Activated naive CD4-positive, alpha-beta T cell (primary cell): Measurements from ENCODE around the gene RPS6KA2.
A peak's percentile ranks its signal among the peaks of the same experiment; 100 is the strongest.

Experiments
- DNase-seq, 4 experiments: peaks; one replicate each; lab custom pipeline; 2025; lab: John Stamatoyannopoulos, UW

RPS6KA2 gene

GRCh38 chr6:166422201-166422940 is 204.7 kb downstream of the RPS6KA2 start:
- no peak for DNase-seq

DNA sequence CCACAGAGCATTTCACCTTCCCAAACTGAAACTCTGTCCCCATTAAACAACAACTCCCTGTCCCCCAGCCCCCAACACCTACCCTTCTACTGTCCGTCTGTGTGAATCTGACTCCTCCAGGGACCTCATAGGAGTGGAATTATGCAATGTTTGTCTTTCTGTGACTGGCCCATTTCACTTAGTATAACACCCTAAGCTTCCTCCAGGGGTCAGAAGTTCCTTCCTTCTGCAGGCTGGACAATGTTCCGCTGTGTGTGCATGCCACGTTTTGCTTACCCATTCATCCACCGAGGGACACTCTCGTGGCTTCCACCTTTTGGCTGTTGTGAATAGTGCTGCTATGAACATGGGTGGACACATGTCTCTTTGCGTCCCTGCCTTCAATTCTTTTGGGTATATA is 206.7 kb downstream of the RPS6KA2 start:
- no peak for DNase-seq

DNA sequence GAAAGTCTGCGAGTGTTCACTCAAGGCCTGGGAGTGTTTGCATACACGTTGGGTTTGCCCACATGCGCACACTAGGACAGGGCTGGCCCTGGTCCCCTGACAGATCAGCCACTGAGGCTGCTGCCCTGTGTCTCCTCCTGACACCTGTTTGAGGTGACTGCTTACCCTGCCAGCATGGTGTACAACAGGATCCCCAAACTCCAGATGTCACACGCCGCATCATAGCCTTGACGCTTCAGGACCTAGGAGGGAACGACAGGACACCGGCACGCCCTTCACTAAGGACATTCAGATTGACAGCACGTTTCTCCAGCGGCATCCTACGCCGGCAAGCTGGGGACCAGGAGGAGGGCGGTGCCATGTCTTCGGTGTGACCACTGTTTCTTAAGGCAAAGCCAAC is 207.3 kb downstream of the RPS6KA2 start:
- no peak for DNase-seq

- peak in 1 of 4 experiments; percentile 22 for DNase-seq
These were observed 207.8 kb downstream of the RPS6KA2 start for GRCh38 chr6:166419286-166419685.

DNA sequence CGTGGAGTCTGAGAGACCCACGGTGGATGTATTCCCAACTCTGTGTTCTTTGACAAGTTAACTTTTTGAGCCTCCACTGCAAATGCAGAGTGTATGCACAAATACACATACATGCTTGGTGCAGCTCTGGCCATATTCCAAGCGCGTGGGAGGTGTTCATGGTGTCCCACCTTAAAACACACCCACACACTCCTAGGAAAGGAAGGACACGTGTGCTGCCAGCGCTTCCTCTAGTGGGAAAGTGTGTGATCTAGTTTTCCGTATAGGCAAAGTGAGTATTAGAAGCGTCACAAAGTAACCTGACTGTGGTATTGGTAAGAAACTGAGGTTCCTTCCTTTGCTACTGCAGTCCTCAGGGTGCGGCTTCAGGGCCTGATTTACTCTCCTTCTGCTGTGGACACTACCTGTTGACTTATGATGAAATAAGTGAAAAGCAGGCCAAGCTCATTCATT is 208.3 kb downstream of the RPS6KA2 start:
- no peak for DNase-seq

DNA sequence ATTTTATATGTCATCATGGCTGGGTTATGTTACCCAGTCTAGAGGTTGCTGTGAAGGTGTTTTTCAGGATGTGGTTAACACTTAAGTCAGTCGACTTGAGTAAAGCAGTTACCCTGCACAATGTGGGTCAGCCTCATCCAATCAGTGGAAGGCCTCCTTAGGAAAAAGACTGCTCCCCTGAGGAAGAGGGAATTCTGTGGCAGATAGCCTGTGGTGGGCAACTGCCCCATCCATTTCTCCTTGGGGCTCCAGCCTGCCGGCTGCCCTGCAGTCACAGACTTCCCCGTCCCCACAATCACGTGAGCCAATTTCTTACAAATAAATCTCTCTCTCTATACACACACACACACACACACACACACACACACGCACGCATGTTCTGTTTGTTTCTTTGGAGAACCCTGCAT is 209.8 kb downstream of the RPS6KA2 start:
- DNase-seq = peak in 2 of 4 experiments; percentile 40 to 44

GRCh38 chr6:166415833-166416347 is 211.2 kb downstream of the RPS6KA2 start:
- DNase-seq = no peak

DNA sequence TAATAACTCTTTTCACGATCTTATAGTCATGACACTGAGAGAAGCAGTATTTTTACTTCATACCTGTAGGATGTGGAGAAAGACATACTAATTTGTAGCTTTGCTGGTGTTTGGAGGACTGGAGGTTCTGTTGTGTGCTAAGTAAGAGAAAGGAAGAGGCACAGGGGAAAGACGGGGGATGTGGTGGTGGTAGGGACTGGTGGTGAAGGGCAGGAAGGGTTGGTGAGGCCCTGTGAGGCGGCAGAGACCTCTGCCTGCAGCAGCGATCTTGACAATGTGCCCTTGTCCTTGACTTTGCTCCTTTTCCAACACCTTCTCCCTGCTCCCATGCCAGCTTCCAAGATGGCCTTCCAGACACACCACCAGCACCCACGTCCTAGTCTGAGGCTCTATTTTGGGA is 211.7 kb downstream of the RPS6KA2 start:
- peak in 1 of 4 experiments; percentile 15 for DNase-seq

DNA sequence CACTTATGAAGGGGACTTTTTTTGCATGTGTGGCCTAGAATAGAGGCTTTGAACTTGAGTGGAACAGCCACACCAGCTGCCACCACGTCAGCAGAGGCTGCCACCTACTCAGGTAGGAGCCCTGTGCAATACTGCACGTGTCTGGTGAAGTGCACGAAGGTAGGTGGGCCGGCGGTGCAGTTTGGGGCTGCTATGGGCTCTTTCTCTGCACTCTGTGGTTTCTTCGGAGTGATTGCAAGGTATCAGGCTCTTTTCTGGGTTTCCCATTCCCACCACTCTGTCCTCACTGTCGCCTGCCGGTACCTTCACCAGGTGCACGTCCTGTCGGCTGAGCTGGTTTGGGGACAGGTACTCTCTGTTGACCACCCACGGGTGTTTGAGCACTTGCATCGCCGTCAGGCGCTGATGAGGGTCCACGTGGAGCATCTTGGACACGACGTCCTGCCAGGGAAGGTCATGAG is 213.5 kb downstream of the RPS6KA2 start:
- no peak for DNase-seq

DNA sequence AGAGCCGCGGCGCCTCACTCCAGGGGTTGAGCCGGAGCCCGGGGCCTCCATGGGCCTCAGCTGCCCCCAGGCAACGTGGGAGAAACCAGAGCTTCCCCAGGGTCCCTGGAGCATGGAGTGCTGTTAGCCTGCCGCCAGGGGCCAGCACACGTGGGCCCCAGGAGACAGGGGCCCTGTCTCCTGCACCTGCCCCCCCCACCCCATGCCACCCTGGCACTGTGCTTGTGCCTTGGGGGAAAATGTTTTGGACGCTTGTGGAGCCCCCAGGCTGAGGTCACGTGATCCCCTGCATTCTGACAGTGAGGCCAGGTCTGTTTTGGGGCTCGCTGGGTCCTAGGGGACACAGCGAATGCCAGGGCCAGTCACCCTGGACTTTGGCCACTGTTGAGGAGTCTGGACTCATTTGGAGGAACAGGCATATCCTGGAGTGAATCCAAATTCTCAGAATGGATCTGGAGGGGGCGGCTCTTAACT is 214.1 kb downstream of the RPS6KA2 start:
- no peak for DNase-seq

DNA sequence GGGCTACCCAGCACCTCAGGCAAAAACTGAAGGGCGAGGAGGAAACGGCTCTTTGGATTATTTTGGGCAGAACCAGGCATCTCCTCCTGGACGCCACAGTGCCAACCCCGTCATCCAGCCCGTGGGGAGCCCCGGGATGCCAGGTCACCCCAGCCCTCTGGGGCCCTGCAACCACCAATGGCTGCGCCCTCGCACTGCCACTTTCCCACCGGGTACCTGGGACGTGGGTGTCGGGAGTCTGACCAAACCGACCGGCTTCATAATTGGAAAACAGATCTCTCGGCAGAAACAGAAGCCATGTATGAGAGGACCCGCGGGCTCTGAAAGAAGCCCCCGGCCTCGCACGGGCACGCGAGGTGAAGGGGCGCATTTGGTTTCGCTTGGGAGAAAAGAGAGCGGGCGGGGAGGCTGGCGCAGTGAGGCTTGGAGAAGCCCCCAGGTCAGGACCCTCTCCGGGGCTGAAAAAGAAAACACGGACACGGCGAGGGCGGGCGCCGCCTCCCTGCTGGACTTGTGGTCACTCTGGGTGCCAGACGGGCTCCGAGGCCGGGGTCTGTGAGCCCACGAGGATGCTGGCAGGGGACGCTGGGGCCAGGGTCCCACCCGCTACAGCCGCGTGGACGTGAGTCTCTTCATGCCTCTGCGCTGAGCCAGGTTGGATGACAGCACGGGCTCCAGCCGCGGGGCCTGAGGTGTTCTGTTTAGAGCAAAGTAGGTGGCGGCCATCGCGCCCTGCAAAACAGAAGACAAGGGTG is 214.7 kb downstream of the RPS6KA2 start:
- no peak for DNase-seq

GRCh38 chr6:166411721-166412151 is 215.3 kb downstream of the RPS6KA2 start:
- peak in 2 of 4 experiments; percentile 17 to 24 for DNase-seq

GRCh38 chr6:166411271-166411670 is 215.8 kb downstream of the RPS6KA2 start:
- DNase-seq = no peak

DNA sequence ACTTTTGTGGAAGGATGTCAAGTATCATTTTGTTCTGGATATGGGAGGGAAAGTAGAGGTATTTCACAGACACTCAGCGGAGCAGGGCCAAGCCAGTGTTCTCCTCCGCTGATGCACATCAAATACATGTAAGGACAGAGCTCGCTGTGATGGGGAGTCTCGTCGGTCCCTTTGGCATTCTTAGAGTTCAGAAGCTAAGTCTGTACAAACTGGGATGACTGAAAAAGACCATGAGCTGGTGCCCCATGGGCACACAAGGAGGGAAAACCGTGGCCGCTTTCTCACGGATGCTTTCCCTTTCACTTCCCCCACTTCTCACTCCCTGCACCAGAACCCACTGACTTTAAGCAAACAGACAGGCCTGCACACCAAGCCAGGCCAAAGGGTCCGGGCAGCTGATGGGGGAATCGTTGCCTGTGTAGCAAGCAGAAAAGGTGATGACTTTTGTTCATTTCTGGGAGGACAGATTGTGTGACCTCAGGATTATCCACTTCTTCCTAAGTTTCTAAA is 216.6 kb downstream of the RPS6KA2 start:
- no peak for DNase-seq

DNA sequence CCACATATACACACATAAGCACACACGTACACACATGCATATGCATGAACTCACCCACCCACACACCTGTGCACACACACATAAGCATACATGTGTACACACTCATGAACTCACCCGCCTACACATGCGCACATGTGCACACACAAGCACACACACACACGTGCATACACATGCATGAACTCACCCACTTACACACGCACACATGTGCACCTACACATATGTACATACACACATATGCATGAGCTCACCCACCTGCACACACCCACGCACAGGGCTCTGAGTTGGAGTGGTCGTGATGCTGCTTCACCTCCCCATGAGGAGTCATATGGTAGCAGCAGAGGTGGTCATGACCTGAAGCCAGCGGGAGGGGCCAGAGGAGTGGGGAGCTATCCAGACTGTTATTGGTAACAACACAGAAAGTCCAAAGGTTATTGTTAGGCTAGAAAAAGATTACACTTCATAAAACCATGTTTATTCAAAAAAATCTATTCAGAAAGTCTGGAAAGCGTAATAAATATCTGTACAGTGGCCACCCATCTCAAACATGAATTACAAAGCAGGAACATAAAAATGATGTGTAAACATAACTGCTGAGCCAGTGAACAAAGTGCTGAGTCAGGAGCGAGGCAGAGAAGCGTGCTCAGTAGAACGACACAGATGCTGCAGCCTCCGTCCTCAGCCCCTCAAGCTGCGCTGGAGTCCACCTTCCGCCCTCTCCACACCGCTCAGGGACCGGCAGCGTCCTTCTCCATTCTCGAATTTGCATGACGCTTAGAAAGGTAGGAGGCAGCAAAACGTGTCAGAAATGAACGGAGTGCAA is 217.9 kb downstream of the RPS6KA2 start:
- DNase-seq = no peak

DNA sequence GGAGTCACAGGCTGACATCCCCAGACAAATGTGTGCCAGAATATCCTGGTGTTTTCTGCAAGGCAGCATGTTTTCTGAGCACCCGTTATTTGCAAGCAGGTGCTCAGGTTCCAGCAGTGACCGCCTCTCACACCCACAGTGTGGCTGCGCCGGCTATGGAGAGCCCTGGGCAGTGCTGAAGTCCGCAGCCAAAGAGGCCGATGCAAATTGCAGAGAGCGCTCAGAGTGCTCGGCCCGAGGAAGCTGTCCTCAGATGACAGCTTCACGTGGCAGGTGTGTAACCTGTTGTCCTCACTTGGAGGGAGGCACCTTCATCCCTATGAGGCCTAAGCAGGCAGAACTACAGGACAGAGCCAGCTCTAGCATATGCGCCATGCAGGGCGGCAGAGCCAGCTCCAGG is 220.9 kb downstream of the RPS6KA2 start:
- no peak for DNase-seq

DNA sequence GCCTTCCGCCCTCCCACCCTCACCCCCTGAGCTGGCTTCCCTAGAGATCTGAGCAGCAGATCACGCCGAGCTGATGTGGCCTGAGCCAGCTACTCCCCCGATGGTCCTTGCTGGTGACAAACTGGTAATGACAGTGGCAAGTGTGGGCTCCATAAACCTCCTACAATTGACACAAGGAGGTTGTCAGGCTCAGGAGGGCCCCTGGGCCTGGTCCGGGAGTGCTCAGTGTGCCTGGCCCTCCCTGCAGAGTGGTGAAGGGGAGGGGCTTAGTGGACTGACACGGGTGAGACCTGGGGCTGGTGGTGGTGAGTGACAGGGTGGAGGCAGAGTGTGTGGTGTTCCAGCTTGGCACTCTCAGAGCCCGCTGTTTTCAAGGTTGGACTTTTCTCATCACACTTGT is 221.7 kb downstream of the RPS6KA2 start:
- no peak for DNase-seq

GRCh38 chr6:166402582-166403277 is 224.3 kb downstream of the RPS6KA2 start:
- DNase-seq = no peak

DNA sequence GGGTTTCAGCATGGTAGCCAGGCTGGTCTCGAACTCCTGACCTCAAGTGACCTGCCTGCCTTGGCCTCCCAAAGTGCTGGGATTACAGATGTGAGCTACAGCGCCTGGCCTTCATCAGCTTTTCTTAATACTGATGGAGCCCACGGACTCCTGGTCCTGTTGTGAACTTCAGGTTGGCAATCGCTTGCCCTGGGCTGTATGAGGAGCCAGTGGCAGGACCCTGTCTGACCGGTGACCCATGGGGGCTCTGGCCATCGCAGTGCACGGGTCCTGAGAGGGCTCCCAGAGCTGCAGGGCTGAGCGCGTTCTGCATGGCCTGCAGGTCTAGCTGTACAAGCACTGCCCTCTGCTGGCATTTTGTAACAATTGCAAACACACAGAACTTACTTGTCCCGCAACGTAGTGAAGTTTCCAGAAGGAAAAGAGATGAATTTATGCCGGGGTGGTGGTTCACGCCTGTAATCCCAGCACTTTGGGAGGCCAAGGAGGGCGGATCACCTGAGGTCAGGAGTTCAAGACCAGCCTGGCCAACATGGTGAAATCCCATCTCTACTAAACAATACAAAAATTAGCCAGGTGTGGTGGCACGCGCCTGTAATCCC is 226.3 kb downstream of the RPS6KA2 start:
- peak in 2 of 4 experiments; percentile 16 to 34 for DNase-seq

DNA sequence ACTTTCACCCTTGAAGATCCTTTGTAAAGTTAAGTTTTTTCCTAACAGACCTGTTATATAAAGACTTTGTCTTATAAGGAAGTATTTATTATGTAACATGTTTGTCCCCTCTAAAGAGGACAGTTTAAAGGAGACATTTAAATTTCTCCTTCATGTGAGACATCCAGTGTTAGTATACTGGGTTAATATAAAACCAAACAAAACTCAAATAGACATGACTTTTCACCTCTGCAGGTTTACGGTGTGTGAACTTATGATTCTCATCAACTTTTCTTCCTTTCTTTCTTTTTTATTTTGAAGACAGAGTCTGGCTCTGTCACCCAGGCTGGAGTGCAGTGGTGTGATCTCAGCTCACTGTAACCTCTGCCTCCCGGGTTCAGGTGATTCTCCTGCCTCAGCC is 226.9 kb downstream of the RPS6KA2 start:
- DNase-seq = no peak

- no peak for DNase-seq
These were observed 228.7 kb downstream of the RPS6KA2 start for GRCh38 chr6:166398348-166398747.
